ENCODE data around the gene TRIM65. TPM values are rescaled to one million over a fixed set of nuclear protein-coding genes. Genes with fewer than 3 reads are reported as not detected.

The TRIM65 gene
- total and polyA plus RNA-seq, 2 of the 13 experiments (the other 11 are each of a cell fraction or from before 2014, with no cell fraction given) = 10.3 to 22.4 TPM

DNA sequence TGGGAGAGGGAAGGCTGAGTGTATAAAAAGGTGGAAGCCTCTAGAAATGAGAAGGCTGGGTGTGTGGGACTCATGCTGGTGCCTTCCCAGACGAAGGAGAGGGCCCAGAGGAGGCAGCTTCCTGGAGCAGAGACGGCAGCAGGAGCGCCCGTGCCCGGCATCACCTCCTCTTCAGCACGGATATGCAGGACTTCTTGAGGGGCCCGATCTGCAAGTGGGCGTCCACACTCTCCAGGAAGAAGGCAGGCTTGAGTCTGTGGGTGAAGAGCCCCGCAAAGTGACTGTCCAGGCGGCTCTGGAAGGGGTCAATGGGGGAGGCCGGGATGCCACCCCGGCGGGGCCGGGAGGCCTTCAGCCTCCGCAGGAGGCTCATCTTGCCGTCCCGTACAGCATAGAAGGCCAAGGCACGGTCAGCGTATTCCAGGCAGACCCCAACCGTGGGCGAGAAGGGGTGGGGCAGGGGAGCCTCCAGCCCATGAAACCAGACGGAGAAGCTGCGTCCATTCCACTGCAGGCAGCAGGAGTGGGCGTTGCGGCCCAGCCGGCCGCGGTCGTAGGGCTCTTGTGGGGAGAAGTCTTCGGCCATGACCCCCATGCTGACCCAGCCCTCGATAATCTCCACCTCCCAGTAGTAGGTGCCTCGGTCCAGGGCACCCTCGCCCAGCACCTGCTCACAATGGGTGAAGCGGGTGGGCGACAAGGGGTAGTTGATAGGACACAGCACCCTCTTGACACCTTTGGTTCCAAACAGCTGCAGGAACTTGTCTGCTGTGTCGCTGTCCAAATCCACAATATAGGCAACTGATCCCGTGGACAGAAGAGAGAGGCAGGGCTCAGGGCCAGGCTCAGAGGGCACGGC, 22.2 kb downstream of the TRIM65 start:
- peak overlapping the region; percentile 97 for H3K27ac ChIP-seq (ENCODE audit: extremely low read length, insufficient read depth, low read length)
- WGBS (ENCODE audit: low lambda C conversion rate) = 96% methylated on average over 25 of the region's 38 CpGs
- H3K36me3 ChIP-seq (replicated peaks in 1 of 2; ENCODE audit: control insufficient read depth in 1 of 2, insufficient read depth in 2 of 2, low read length in 2 of 2) = peaks cover 3 to 18% of the 10 kb centered on the region in 2 experiments; a peak in 4 of 5 replicates
- no peak overlapping the region for H3K4me2 ChIP-seq (ENCODE audit: low read depth, low read length)
- no peak overlapping the region for H2AFZ ChIP-seq (ENCODE audit: low read length)
- H3K4me1 ChIP-seq (ENCODE audit: insufficient read depth, low read length) = peaks cover 76% of the 10 kb centered on the region
- H3K4me3 ChIP-seq (replicated peaks in 1 of 3; ENCODE audit: insufficient read depth in 1 of 3, low read depth in 2 of 3, low read length in 3 of 3) = no peak overlapping the region
- in situ Hi-C loops (cut with HindIII; ENCODE audit: extremely low pct_ligation_motif_present, low pct_unique_long_range_greater_than_20kb) = no loop called here
- ATAC-seq (no peak), FAIRE-seq (no peak), DNase-seq (ENCODE audit: low spot score) (no peak)
- no peaks in the 10 kb centered on the region for H3K9me3 ChIP-seq (ENCODE audit: low read length)
- no peaks in the 10 kb centered on the region for H3K27me3 ChIP-seq (ENCODE audit: control insufficient read depth in 1 of 2, insufficient read depth in 2 of 2, low read length in 2 of 2)
- intact Hi-C loops (cut with micrococcal nuclease; ENCODE audit: unreplicated experiment) = no loop called here
- ChIA-PET POLR2A (interaction anchor here (3.8 to 13.8 kb wide), 9 partner anchors 17 to 124 kb away, joined by 16 to 454 read pairs (median 81); partner anchors contain the start of genes CDK3, MRPL38, TRIM65 and UNC13D), CTCF (ENCODE audit: low intra/inter-chr PET ratio, low total read pairs) (no interaction called here)
- no TSS peak for BruUV-seq (replicated peaks)
- peaks cover 30% of the 10 kb centered on the region for H3K79me2 ChIP-seq (ENCODE audit: insufficient read depth, low read length)
- H3K9ac ChIP-seq (ENCODE audit: insufficient read depth, low read depth, low read length) = no peak overlapping the region
- H4K20me1 ChIP-seq (ENCODE audit: insufficient read depth, low read length) = no peaks in the 10 kb centered on the region; the same call in 1 of the 2 replicates
- 0 out of 2 replicates have a peak, but pooled peaks have one; percentile 33 for TF ChIP-seq HNRNPL (IDR thresholded peaks at IDR 0.05; ENCODE audit: low read depth, low read length)
- no peak for TF ChIP-seq AHR (CRISPR knock-in tag; IDR thresholded peaks at IDR 0.05)
- TF ChIP-seq PAWR (CRISPR knock-in tag; IDR thresholded peaks at IDR 0.05; ENCODE audit: borderline replicate concordance) = no peak
- TF ChIP-seq AGO1 (IDR thresholded peaks at IDR 0.05; ENCODE audit: low read depth, low read length, poor library complexity, severe bottlenecking) = peak; percentile 96
- TF ChIP-seq, protein P1, sequence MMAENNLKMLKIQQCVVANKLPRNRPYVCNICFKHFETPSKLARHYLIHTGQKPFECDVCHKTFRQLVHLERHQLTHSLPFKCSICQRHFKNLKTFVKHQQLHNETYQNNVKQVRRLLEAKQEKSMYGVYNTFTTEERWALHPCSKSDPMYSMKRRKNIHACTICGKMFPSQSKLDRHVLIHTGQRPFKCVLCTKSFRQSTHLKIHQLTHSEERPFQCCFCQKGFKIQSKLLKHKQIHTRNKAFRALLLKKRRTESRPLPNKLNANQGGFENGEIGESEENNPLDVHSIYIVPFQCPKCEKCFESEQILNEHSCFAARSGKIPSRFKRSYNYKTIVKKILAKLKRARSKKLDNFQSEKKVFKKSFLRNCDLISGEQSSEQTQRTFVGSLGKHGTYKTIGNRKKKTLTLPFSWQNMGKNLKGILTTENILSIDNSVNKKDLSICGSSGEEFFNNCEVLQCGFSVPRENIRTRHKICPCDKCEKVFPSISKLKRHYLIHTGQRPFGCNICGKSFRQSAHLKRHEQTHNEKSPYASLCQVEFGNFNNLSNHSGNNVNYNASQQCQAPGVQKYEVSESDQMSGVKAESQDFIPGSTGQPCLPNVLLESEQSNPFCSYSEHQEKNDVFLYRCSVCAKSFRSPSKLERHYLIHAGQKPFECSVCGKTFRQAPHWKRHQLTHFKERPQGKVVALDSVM (CRISPR knock-in tag; IDR thresholded peaks at IDR 0.05) = peak; percentile 54; the same call in 1 of the 2 replicates
- peak; percentile 58; the same call in 1 of the 2 replicates for TF ChIP-seq ZBTB38 (CRISPR knock-in tag; IDR thresholded peaks at IDR 0.05)
- TF ChIP-seq PCBP1 (IDR thresholded peaks at IDR 0.05; ENCODE audit: borderline replicate concordance, low read depth, low read length) = 0 out of 2 replicates have a peak, but pooled peaks have one; percentile 1
- TF ChIP-seq ELF4 (CRISPR knock-in tag; IDR thresholded peaks at IDR 0.05; ENCODE audit: borderline replicate concordance) = no peak
- TF ChIP-seq KAT7 (CRISPR knock-in tag; IDR thresholded peaks at IDR 0.05; ENCODE audit: borderline replicate concordance) = no peak
- TF ChIP-seq ATF5 (CRISPR knock-in tag; IDR thresholded peaks at IDR 0.05; ENCODE audit: low read depth) = no peak
- peak; percentile 98 for TF ChIP-seq AGO2 (optimal IDR thresholded peaks at IDR 0.05; ENCODE audit: low read depth, low read length)
- TF ChIP-seq GMEB2 (CRISPR knock-in tag; IDR thresholded peaks at IDR 0.05; ENCODE audit: low read depth) = no peak
- peak; percentile 67; the same call in 1 of the 2 replicates for TF ChIP-seq ZC3H13 (CRISPR knock-in tag; IDR thresholded peaks at IDR 0.05)

Measured in HepG2 (cell line).